Measurements from ENCODE around the gene CD151. TPM values are rescaled to one million over a fixed set of nuclear protein-coding genes. Genes with fewer than 3 reads are reported as not detected.

The CD151 gene
- total RNA-seq, 1 donor from 2014 or later, result 377 TPM

DNA sequence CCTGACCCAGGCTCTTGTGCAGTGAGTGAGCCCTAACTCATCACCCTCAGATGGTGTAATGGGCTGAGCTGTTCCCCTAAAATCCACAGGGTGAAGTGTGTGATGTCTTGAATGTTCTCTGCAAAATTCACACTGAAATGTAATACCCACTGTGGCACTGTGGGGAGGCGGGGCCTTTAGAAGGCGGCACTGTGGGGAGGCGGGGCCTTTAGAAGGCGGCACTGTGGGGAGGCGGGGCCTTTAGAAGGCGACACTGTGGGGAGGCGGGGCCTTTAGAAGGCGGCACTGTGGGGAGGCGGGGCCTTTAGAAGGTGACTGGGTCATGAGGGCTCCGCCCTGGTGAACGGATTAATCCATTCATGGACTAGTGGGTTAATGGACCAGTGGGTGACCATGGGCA is 44.8 kb downstream of the CD151 start:
- Mint-ChIP-seq H3K27ac (ENCODE audit: unreplicated experiment) (no peak overlapping the region), H3K4me3 (ENCODE audit: unreplicated experiment) (no peak overlapping the region), H3K27me3 (ENCODE audit: unreplicated experiment) (no peaks in the 10 kb centered on the region), H3K9me3 (ENCODE audit: unreplicated experiment) (no peaks in the 10 kb centered on the region), H3K36me3 (ENCODE audit: unreplicated experiment) (peaks cover 14% of the 10 kb centered on the region), H3K4me1 (ENCODE audit: unreplicated experiment) (peaks cover 19% of the 10 kb centered on the region)
- TF ChIP-seq, protein P1, sequence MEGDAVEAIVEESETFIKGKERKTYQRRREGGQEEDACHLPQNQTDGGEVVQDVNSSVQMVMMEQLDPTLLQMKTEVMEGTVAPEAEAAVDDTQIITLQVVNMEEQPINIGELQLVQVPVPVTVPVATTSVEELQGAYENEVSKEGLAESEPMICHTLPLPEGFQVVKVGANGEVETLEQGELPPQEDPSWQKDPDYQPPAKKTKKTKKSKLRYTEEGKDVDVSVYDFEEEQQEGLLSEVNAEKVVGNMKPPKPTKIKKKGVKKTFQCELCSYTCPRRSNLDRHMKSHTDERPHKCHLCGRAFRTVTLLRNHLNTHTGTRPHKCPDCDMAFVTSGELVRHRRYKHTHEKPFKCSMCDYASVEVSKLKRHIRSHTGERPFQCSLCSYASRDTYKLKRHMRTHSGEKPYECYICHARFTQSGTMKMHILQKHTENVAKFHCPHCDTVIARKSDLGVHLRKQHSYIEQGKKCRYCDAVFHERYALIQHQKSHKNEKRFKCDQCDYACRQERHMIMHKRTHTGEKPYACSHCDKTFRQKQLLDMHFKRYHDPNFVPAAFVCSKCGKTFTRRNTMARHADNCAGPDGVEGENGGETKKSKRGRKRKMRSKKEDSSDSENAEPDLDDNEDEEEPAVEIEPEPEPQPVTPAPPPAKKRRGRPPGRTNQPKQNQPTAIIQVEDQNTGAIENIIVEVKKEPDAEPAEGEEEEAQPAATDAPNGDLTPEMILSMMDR (IDR thresholded peaks at IDR 0.05), result no peak
- no peak for DNase-seq (ENCODE audit: extremely low spot score, unreplicated experiment)

DNA sequence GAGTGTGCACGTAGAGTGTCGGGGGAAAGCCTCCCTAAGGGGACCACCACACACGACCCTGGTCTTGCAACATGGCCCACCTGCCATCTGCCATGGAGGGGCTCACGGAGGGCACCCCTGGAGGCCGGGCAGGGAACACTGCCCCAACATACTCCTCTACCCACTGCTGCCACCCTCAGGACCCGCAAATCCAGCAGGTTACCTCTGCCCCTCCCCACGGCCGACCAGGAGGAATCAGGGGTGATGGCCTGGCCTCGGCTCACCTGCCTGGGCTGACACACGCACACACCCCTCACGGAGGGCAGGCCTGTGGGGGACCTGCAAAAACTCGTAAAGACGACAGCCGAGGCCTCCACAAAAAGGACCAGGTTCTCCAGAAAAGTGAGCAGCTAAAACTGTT is 47.7 kb downstream of the CD151 start:
- TF ChIP-seq, protein P1 (IDR thresholded peaks at IDR 0.05), result no peak
- no peaks in the 10 kb centered on the region for H3K27me3 Mint-ChIP-seq (ENCODE audit: unreplicated experiment)
- no peak overlapping the region for H3K4me3 Mint-ChIP-seq (ENCODE audit: unreplicated experiment)
- peaks cover 21% of the 10 kb centered on the region for H3K4me1 Mint-ChIP-seq (ENCODE audit: unreplicated experiment)
- H3K36me3 Mint-ChIP-seq (ENCODE audit: unreplicated experiment), result peaks cover 14% of the 10 kb centered on the region
- H3K9me3 Mint-ChIP-seq (ENCODE audit: unreplicated experiment), result no peaks in the 10 kb centered on the region
- H3K27ac Mint-ChIP-seq (ENCODE audit: unreplicated experiment), result no peak overlapping the region
- no peak for DNase-seq (ENCODE audit: extremely low spot score, unreplicated experiment)

DNA sequence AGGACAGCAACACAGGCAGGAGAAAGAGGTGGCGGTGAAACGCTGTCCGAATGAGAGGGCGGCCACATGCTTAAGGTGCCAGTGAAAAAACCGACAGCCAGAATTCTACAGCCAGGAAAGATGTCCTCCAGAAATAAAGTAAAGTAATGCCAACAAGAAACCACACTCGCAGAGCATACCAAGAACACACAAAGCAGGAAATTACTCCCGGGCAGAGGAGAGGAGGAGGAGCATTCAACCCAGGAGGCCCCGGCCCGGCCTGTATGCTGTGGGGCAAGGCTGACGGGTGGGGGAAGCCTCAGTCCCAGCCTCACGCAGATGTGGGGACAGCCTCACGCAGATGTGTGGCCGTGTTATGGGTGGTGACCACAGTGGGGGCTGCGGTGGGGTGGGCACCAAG is 49.8 kb downstream of the CD151 start:
- no peak for DNase-seq (ENCODE audit: extremely low spot score, unreplicated experiment)
- no peaks in the 10 kb centered on the region for H3K27me3 Mint-ChIP-seq (ENCODE audit: unreplicated experiment)
- peaks cover 23% of the 10 kb centered on the region for H3K36me3 Mint-ChIP-seq (ENCODE audit: unreplicated experiment)
- no peak overlapping the region for H3K4me3 Mint-ChIP-seq (ENCODE audit: unreplicated experiment)
- TF ChIP-seq, protein P1 (IDR thresholded peaks at IDR 0.05), result no peak
- H3K4me1 Mint-ChIP-seq (ENCODE audit: unreplicated experiment), result peaks cover 6% of the 10 kb centered on the region
- H3K27ac Mint-ChIP-seq (ENCODE audit: unreplicated experiment), result peak overlapping the region; percentile 63
- H3K9me3 Mint-ChIP-seq (ENCODE audit: unreplicated experiment), result no peaks in the 10 kb centered on the region

DNA sequence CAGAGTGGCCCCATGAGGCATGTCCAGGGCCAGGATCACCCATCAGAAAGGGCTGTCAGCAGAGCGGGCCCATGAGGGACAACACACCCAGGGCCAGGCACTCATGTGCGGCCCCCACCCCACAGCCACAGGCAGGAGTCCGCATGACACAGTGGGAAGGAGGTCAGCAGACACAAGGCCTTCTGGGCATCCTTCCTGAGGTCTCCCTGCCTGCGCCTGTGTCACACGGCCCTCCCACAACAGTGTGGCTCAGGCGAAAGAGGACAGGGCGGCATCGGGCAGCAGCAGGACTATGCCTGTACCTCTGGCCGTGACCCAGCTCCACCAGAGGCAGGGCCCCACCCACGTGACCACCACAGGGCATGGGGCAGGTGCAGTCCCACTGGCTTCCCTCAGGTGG is 50.8 kb downstream of the CD151 start:
- peaks cover 6% of the 10 kb centered on the region for H3K4me1 Mint-ChIP-seq (ENCODE audit: unreplicated experiment)
- TF ChIP-seq, protein P1 (IDR thresholded peaks at IDR 0.05), result no peak

DNA sequence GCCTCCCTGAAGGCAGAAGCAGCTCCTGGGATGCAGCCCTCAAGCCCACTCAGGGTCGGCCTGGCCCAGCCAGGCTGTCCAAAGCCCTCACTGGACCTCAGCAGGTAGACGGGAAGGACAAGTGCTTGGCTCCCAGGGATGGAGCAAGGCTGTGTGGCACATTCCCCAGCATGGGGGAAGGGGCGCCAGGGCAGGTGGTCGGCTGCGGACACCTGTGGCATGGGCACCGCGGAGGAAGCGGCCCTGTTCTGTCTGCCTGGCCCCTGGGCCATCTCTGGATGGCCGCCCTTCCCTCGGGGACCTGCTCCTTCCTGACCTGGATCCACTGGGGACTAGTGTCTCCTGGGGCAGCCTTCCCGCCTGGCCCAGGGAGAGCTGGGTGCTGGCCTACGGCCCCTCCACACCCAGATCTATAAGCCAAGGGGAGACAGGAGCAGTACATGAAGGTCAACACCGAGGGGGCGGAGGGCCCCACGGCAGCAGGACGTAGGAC is 51.9 kb downstream of the CD151 start:
- no peaks in the 10 kb centered on the region for H3K9me3 Mint-ChIP-seq (ENCODE audit: unreplicated experiment)
- DNase-seq (ENCODE audit: extremely low spot score, unreplicated experiment), result no peak
- no peaks in the 10 kb centered on the region for H3K27me3 Mint-ChIP-seq (ENCODE audit: unreplicated experiment)
- H3K4me1 Mint-ChIP-seq (ENCODE audit: unreplicated experiment), result peaks cover 6% of the 10 kb centered on the region
- TF ChIP-seq, protein P1 (IDR thresholded peaks at IDR 0.05), result no peak
- no peak overlapping the region for H3K4me3 Mint-ChIP-seq (ENCODE audit: unreplicated experiment)
- no peak overlapping the region for H3K27ac Mint-ChIP-seq (ENCODE audit: unreplicated experiment)
- H3K36me3 Mint-ChIP-seq (ENCODE audit: unreplicated experiment), result peaks cover 24% of the 10 kb centered on the region

More for the DNA sequence above, 50.8 kb downstream of the CD151 start:
- no peaks in the 10 kb centered on the region for H3K9me3 Mint-ChIP-seq (ENCODE audit: unreplicated experiment)
- no peaks in the 10 kb centered on the region for H3K27me3 Mint-ChIP-seq (ENCODE audit: unreplicated experiment)
- DNase-seq (ENCODE audit: extremely low spot score, unreplicated experiment), result no peak
- H3K4me3 Mint-ChIP-seq (ENCODE audit: unreplicated experiment), result no peak overlapping the region
- no peak overlapping the region for H3K27ac Mint-ChIP-seq (ENCODE audit: unreplicated experiment)
- peaks cover 24% of the 10 kb centered on the region for H3K36me3 Mint-ChIP-seq (ENCODE audit: unreplicated experiment)
